ENCODE data around the gene ADGRL3.

Gene ADGRL3

GRCh38 chr4:61275241-61275640, 75.1 kb downstream of the ADGRL3 start:
- no peak for DNase-seq (ENCODE audit: low read depth in 2 of 2, low spot score in 1 of 2)

GRCh38 chr4:61276029-61276428, 75.9 kb downstream of the ADGRL3 start:
- no peak for DNase-seq (ENCODE audit: low read depth in 2 of 2, low spot score in 1 of 2)

GRCh38 chr4:61277785-61278760, 77.9 kb downstream of the ADGRL3 start:
- DNase-seq (ENCODE audit: low read depth in 2 of 2, low spot score in 1 of 2) = no peak

- no peak for DNase-seq (ENCODE audit: low read depth in 2 of 2, low spot score in 1 of 2)
These were observed 92.2 kb downstream of the ADGRL3 start for GRCh38 chr4:61292322-61292721.

- no peak for DNase-seq (ENCODE audit: low read depth in 2 of 2, low spot score in 1 of 2)
These were observed 93.7 kb downstream of the ADGRL3 start for GRCh38 chr4:61293707-61294400.

- no peak for DNase-seq (ENCODE audit: low read depth in 2 of 2, low spot score in 1 of 2)
These were observed 94.8 kb downstream of the ADGRL3 start for GRCh38 chr4:61294936-61295335.

GRCh38 chr4:61296144-61296543, 96.0 kb downstream of the ADGRL3 start:
- no peak for DNase-seq (ENCODE audit: low read depth in 2 of 2, low spot score in 1 of 2)

GRCh38 chr4:61298178-61298740, 98.1 kb downstream of the ADGRL3 start:
- DNase-seq (ENCODE audit: low read depth in 2 of 2, low spot score in 1 of 2) = no peak

GRCh38 chr4:61299316-61299715, 99.2 kb downstream of the ADGRL3 start:
- DNase-seq (ENCODE audit: low read depth in 2 of 2, low spot score in 1 of 2) = no peak

GRCh38 chr4:61300266-61300844, 100.2 kb downstream of the ADGRL3 start:
- DNase-seq (ENCODE audit: low read depth in 2 of 2, low spot score in 1 of 2) = no peak

GRCh38 chr4:61301271-61301670, 101.1 kb downstream of the ADGRL3 start:
- DNase-seq (ENCODE audit: low read depth in 2 of 2, low spot score in 1 of 2) = no peak

GRCh38 chr4:61308033-61308432, 107.9 kb downstream of the ADGRL3 start:
- no peak for DNase-seq (ENCODE audit: low read depth in 2 of 2, low spot score in 1 of 2)

- DNase-seq (ENCODE audit: low read depth in 2 of 2, low spot score in 1 of 2) = no peak
These were observed 109.5 kb downstream of the ADGRL3 start for GRCh38 chr4:61309616-61310015.

GRCh38 chr4:61312526-61312925, 112.4 kb downstream of the ADGRL3 start:
- DNase-seq (ENCODE audit: low read depth in 2 of 2, low spot score in 1 of 2) = no peak

- no peak for DNase-seq (ENCODE audit: low read depth in 2 of 2, low spot score in 1 of 2)
These were observed 118.3 kb downstream of the ADGRL3 start for GRCh38 chr4:61318431-61318830.

- no peak for DNase-seq (ENCODE audit: low read depth in 2 of 2, low spot score in 1 of 2)
These were observed 119.0 kb downstream of the ADGRL3 start for GRCh38 chr4:61319156-61319555.

- no peak for DNase-seq (ENCODE audit: low read depth in 2 of 2, low spot score in 1 of 2)
These were observed 120.0 kb downstream of the ADGRL3 start for GRCh38 chr4:61320154-61320553.

- DNase-seq (ENCODE audit: low read depth in 2 of 2, low spot score in 1 of 2) = no peak
These were observed 120.5 kb downstream of the ADGRL3 start for GRCh38 chr4:61320631-61321030.

- no peak for DNase-seq (ENCODE audit: low read depth in 2 of 2, low spot score in 1 of 2)
These were observed 132.6 kb downstream of the ADGRL3 start for GRCh38 chr4:61332693-61333092.

GRCh38 chr4:61333490-61333889, 133.4 kb downstream of the ADGRL3 start:
- no peak for DNase-seq (ENCODE audit: low read depth in 2 of 2, low spot score in 1 of 2)

GRCh38 chr4:61335241-61335763, 135.2 kb downstream of the ADGRL3 start:
- no peak for DNase-seq (ENCODE audit: low read depth in 2 of 2, low spot score in 1 of 2)
